NCI-H1417 (cell line): ENCODE results near the gene MEX3C.

ENCODE experiments used
- DNase-seq, 3 experiments: peaks; one replicate each; lab custom pipeline; 2025; lab: John Stamatoyannopoulos, UW

Gene MEX3C

GRCh38 chr18:51153659-51154371 is 43.7 kb downstream of the MEX3C start:
- no peak for DNase-seq

GRCh38 chr18:51151568-51152511 is 45.6 kb downstream of the MEX3C start:
- no peak for DNase-seq

- DNase-seq: no peak
These were observed 46.3 kb downstream of the MEX3C start for GRCh38 chr18:51151185-51151567.

GRCh38 chr18:51150113-51150700 is 47.3 kb downstream of the MEX3C start:
- DNase-seq: no peak

GRCh38 chr18:51149670-51150069 is 47.8 kb downstream of the MEX3C start:
- no peak for DNase-seq

GRCh38 chr18:51146909-51147308 is 50.6 kb downstream of the MEX3C start:
- DNase-seq: no peak

- no peak for DNase-seq
These were observed 58.5 kb downstream of the MEX3C start for GRCh38 chr18:51138936-51139335.

- DNase-seq: no peak
These were observed 59.6 kb downstream of the MEX3C start for GRCh38 chr18:51137891-51138290.

GRCh38 chr18:51137026-51137729 is 60.3 kb downstream of the MEX3C start:
- no peak for DNase-seq

- peak in 1 of 3 experiments; percentile 18 for DNase-seq
These were observed 61.7 kb downstream of the MEX3C start for GRCh38 chr18:51135795-51136194.

- DNase-seq: no peak
These were observed 62.1 kb downstream of the MEX3C start for GRCh38 chr18:51135364-51135763.

GRCh38 chr18:51134721-51135120 is 62.8 kb downstream of the MEX3C start:
- no peak for DNase-seq

- DNase-seq: no peak
These were observed 63.8 kb downstream of the MEX3C start for GRCh38 chr18:51133580-51134160.

GRCh38 chr18:51132256-51132935 is 65.1 kb downstream of the MEX3C start:
- no peak for DNase-seq

- DNase-seq: no peak
These were observed 68.9 kb downstream of the MEX3C start for GRCh38 chr18:51128533-51128932.

GRCh38 chr18:51127664-51128063 is 69.8 kb downstream of the MEX3C start:
- no peak for DNase-seq

- DNase-seq: no peak
These were observed 71.5 kb downstream of the MEX3C start for GRCh38 chr18:51125976-51126375.
